Testis (tissue), 3 donors: ENCODE results near the gene SEPTIN2. TPM values are rescaled to one million over a fixed set of nuclear protein-coding genes. Genes with fewer than 3 reads are reported as not detected.

ENCODE experiments used
- DNase-seq: peaks from one replicate; pipeline ENCODE4 v3.0.0-alpha.2; 2019
- H3K27ac ChIP-seq, 2 donors: fragments of 200-600 bp; sonication (generic); one replicate each; pipeline ENCODE4 v1.5.1; 2019
- H3K27me3 ChIP-seq: fragments of 200-600 bp; sonication (generic); one replicate; pipeline ENCODE4 v1.5.1; 2019
- H3K36me3 ChIP-seq: fragments of 200-600 bp; sonication (generic); one replicate; pipeline ENCODE4 v1.5.1; 2017; ENCODE audit warnings: low read depth; ENCODE audit errors: missing control alignments
- H3K4me1 ChIP-seq: fragments of 200-600 bp; sonication (generic); one replicate; pipeline ENCODE4 v1.5.1; 2019
- H3K4me3 ChIP-seq, 2 donors: fragments of 200-600 bp; sonication (generic); one replicate each; pipeline ENCODE4 v1.5.1; 2017 to 2019
- H3K9me3 ChIP-seq: fragments of 200-600 bp; sonication (generic); one replicate; pipeline ENCODE4 v1.5.1; 2017
- POLR2A ChIP-seq: fragments of 450-650 bp; IDR thresholded peaks from one replicate; pipeline ENCODE4 v1.6.1; 2017; ENCODE audit warnings: antibody characterized with exemption, mild to moderate bottlenecking, moderate library complexity
- WGBS, 2 donors: methylation state at CpG; one replicate each; pipeline ENCODE4 v1.1.5; 2018; 5-methylcytosine and 5-hydroxymethylcytosine counted together
- intact Hi-C: fragments of 100-400 bp; cut with DNase I; formaldehyde crosslinking; loops from one replicate; pipeline ENCODE4 v1.15.1; 2023; ENCODE audit warnings: low total_unique reads
- polyA plus RNA-seq: library from polyadenylated mRNA; stranded (reverse); fragments of 350-450 nt; fragmentation: Illumina TruSeq; extraction: RNeasy Lipid Tissue Mini Kit (QIAGEN cat#74804); gene quantifications from one replicate; pipeline ENCODE4 v1.2.3, GENCODE V29; 2014; ENCODE audit warnings: low read depth, low replicate concordance; ENCODE audit not compliant: insufficient read depth
- total RNA-seq, 2 donors: library from RNA; depleted of rRNA; stranded (reverse); fragments of >200 nt; gene quantifications; one replicate each; pipeline ENCODE4 v1.2.3, GENCODE V29; 2016
- TF ChIP-seq, protein P1 (sequence below), 3 experiments: fragments of 450-650 bp in 2 of 3; fragments of 200-600 bp in 1 of 3; sonication (generic) in 1 of 3; IDR thresholded peaks; one replicate each; pipeline ENCODE4 v1.5.1; 2016 to 2019; ENCODE audit warnings: antibody characterized with exemption in 3 of 3, mild to moderate bottlenecking in 2 of 3, moderate library complexity in 1 of 3

The SEPTIN2 gene
- total and polyA plus RNA-seq, 3 donors from 2014 or later = 310 to 365 (median 334) TPM

GRCh38 chr2:241329669-241330615 lies 14.2 kb downstream of the SEPTIN2 start:
- no peaks in the 10 kb centered on the region for H3K4me1 ChIP-seq
- H3K36me3 ChIP-seq = no peaks in the 10 kb centered on the region
- WGBS, 2 donors = 91 to 93% methylated on average over 11 of the region's 11 CpGs
- H3K27me3 ChIP-seq = no peaks in the 10 kb centered on the region
- TF ChIP-seq POLR2A = no peak
- TF ChIP-seq, protein P1, sequence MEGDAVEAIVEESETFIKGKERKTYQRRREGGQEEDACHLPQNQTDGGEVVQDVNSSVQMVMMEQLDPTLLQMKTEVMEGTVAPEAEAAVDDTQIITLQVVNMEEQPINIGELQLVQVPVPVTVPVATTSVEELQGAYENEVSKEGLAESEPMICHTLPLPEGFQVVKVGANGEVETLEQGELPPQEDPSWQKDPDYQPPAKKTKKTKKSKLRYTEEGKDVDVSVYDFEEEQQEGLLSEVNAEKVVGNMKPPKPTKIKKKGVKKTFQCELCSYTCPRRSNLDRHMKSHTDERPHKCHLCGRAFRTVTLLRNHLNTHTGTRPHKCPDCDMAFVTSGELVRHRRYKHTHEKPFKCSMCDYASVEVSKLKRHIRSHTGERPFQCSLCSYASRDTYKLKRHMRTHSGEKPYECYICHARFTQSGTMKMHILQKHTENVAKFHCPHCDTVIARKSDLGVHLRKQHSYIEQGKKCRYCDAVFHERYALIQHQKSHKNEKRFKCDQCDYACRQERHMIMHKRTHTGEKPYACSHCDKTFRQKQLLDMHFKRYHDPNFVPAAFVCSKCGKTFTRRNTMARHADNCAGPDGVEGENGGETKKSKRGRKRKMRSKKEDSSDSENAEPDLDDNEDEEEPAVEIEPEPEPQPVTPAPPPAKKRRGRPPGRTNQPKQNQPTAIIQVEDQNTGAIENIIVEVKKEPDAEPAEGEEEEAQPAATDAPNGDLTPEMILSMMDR (IDR thresholded peaks at IDR 0.05) = no peak
- intact Hi-C loops = no loop called here
- H3K27ac ChIP-seq = no peak overlapping the region
- no peaks in the 10 kb centered on the region for H3K9me3 ChIP-seq
- no peak overlapping the region for H3K4me3 ChIP-seq
- no peak for DNase-seq

DNA sequence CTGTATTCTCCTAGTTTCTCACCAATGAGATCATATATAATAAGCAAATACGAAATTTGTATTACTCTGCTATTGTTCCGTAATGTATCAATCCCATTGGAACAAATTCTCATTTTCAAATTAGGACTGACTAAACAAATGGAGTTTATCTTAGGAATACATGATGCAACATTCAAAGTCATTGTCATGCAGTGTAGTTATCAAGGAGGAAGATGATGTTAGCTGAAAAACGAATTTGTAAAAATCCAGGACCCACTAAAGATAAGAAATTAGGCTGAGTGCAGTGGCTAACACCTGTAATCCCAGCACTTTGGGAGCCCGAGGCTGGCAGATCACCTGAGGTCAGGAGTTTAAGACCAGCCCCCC lies 14.9 kb downstream of the SEPTIN2 start:
- no peak overlapping the region for H3K4me3 ChIP-seq
- no peak overlapping the region for H3K27ac ChIP-seq
- no peaks in the 10 kb centered on the region for H3K4me1 ChIP-seq
- H3K27me3 ChIP-seq = no peaks in the 10 kb centered on the region
- no peaks in the 10 kb centered on the region for H3K36me3 ChIP-seq
- intact Hi-C loops = no loop called here
- no peaks in the 10 kb centered on the region for H3K9me3 ChIP-seq
- TF ChIP-seq, protein P1 (IDR thresholded peaks at IDR 0.05) = no peak
- TF ChIP-seq POLR2A = no peak
- no peak for DNase-seq
- 82 to 90% methylated on average over 4 of the region's 4 CpGs for WGBS, 2 donors

DNA sequence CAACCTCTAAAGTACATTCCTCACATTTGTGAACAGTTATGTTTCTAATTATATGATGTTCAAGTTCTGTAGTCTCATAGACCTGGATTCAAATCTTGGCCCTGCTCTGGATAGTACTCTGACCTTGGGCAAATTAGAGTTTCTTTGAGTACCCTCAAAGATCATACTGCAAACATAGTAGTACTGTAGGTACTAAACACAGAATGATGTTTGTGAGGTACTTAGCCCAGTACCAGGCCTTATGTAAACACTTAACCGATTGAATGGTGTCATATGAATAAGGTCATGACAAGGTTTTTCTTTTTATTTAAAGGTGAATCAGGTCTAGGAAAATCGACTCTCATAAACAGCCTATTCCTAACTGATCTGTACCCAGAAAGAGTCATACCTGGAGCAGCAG lies 19.1 kb downstream of the SEPTIN2 start:
- no peak for DNase-seq
- Histone ChIP-seq H3K4me1 (peaks cover 7% of the 10 kb centered on the region), H3K4me3 (no peak overlapping the region), H3K27me3 (no peaks in the 10 kb centered on the region), H3K36me3 (no peaks in the 10 kb centered on the region), H3K9me3 (no peaks in the 10 kb centered on the region), H3K27ac (no peak overlapping the region)
- WGBS, 2 donors = 90% methylated on average over 2 of the region's 2 CpGs
- TF ChIP-seq, protein P1 (IDR thresholded peaks at IDR 0.05) = no peak
- TF ChIP-seq POLR2A = no peak
- intact Hi-C loops = no loop called here

- TF ChIP-seq, protein P1 (IDR thresholded peaks at IDR 0.05) = no peak
- no peak for TF ChIP-seq POLR2A
- Histone ChIP-seq H3K4me1 (peaks cover 10% of the 10 kb centered on the region), H3K27ac (peak overlapping the region in 1 of 2 donors; percentile 21), H3K27me3 (no peaks in the 10 kb centered on the region), H3K36me3 (no peaks in the 10 kb centered on the region), H3K9me3 (no peaks in the 10 kb centered on the region), H3K4me3 (no peak overlapping the region)
- no peak for DNase-seq
- WGBS, 2 donors = 37 to 39% methylated on average over 8 of the region's 8 CpGs
- intact Hi-C loops = no loop called here
Observed at GRCh38 chr2:241339839-241340630, 24.3 kb downstream of the SEPTIN2 start.
